ENCODE measurements around the gene PDE6A. TPM values are rescaled to one million over a fixed set of nuclear protein-coding genes. Genes with fewer than 3 reads are reported as not detected.

PDE6A gene
- total RNA-seq, 2 experiments from 2014 or later, result not detected

- ATAC-seq (ENCODE audit: low read depth) (peak; percentile 53), DNase-seq (no peak)
- POLR2A ChIA-PET, result no interaction called here
- Mint-ChIP-seq H3K36me3 (no peaks in the 10 kb centered on the region), H3K27ac (no peak overlapping the region), H3K4me3 (no peak overlapping the region), H3K4me1 (peaks cover 2% of the 10 kb centered on the region), H3K27me3 (no peaks in the 10 kb centered on the region), H3K9me3 (no peaks in the 10 kb centered on the region)
Measured at GRCh38 chr5:149834246-149834855, 110.2 kb downstream of the PDE6A start.

GRCh38 chr5:149833116-149833827, 111.3 kb downstream of the PDE6A start:
- no peak overlapping the region for H3K4me3 Mint-ChIP-seq
- no peaks in the 10 kb centered on the region for H3K9me3 Mint-ChIP-seq
- no peak overlapping the region for H3K27ac Mint-ChIP-seq
- POLR2A ChIA-PET, result no interaction called here
- H3K27me3 Mint-ChIP-seq, result no peaks in the 10 kb centered on the region
- H3K36me3 Mint-ChIP-seq, result no peaks in the 10 kb centered on the region
- ATAC-seq (ENCODE audit: low read depth), result no peak
- DNase-seq, result no peak
- peaks cover 5% of the 10 kb centered on the region for H3K4me1 Mint-ChIP-seq

GRCh38 chr5:149832636-149833035, 112.0 kb downstream of the PDE6A start:
- DNase-seq (no peak), ATAC-seq (ENCODE audit: low read depth) (no peak)
- Mint-ChIP-seq H3K36me3 (no peaks in the 10 kb centered on the region), H3K9me3 (no peaks in the 10 kb centered on the region), H3K4me1 (peaks cover 7% of the 10 kb centered on the region), H3K27me3 (no peaks in the 10 kb centered on the region), H3K27ac (no peak overlapping the region), H3K4me3 (no peak overlapping the region)
- POLR2A ChIA-PET, result no interaction called here

GRCh38 chr5:149831492-149831891, 113.1 kb downstream of the PDE6A start:
- H3K4me1 Mint-ChIP-seq, result peaks cover 7% of the 10 kb centered on the region
- peaks cover 2% of the 10 kb centered on the region for H3K36me3 Mint-ChIP-seq
- no peak for DNase-seq
- H3K4me3 Mint-ChIP-seq, result no peak overlapping the region
- H3K9me3 Mint-ChIP-seq, result no peaks in the 10 kb centered on the region
- POLR2A ChIA-PET, result interaction anchor here (0.8 kb wide), 1 partner anchor 29 kb away, joined by 3 read pairs; no protein-coding TSS in a partner anchor
- H3K27ac Mint-ChIP-seq, result no peak overlapping the region
- H3K27me3 Mint-ChIP-seq, result no peaks in the 10 kb centered on the region
- ATAC-seq (ENCODE audit: low read depth), result peak; percentile 24

GRCh38 chr5:149830579-149830978, 114.0 kb downstream of the PDE6A start:
- no peak for DNase-seq
- Mint-ChIP-seq H3K4me1 (peaks cover 7% of the 10 kb centered on the region), H3K36me3 (peaks cover 2% of the 10 kb centered on the region), H3K4me3 (no peak overlapping the region), H3K27ac (no peak overlapping the region), H3K27me3 (no peaks in the 10 kb centered on the region), H3K9me3 (no peaks in the 10 kb centered on the region)
- POLR2A ChIA-PET, result interaction anchor here (0.6 to 0.7 kb wide), 2 partner anchors 131 to 216 kb away, joined by 3 to 4 read pairs; no protein-coding TSS in a partner anchor
- no peak for ATAC-seq (ENCODE audit: low read depth)

GRCh38 chr5:149829954-149830353, 114.6 kb downstream of the PDE6A start:
- Mint-ChIP-seq H3K4me1 (peaks cover 7% of the 10 kb centered on the region), H3K9me3 (no peaks in the 10 kb centered on the region), H3K4me3 (no peak overlapping the region), H3K27me3 (no peaks in the 10 kb centered on the region), H3K36me3 (peaks cover 2% of the 10 kb centered on the region), H3K27ac (no peak overlapping the region)
- no peak for ATAC-seq (ENCODE audit: low read depth)
- POLR2A ChIA-PET, result interaction anchor here (1.5 kb wide), 1 partner anchor 173 kb away, joined by 3 read pairs; no protein-coding TSS in a partner anchor
- no peak for DNase-seq

- peak; percentile 81 for ATAC-seq (ENCODE audit: low read depth)
- H3K4me3 Mint-ChIP-seq, result no peak overlapping the region
- peak overlapping the region; percentile 6 for H3K27ac Mint-ChIP-seq
- H3K4me1 Mint-ChIP-seq, result peaks cover 7% of the 10 kb centered on the region
- H3K9me3 Mint-ChIP-seq, result no peaks in the 10 kb centered on the region
- H3K36me3 Mint-ChIP-seq, result peaks cover 2% of the 10 kb centered on the region
- POLR2A ChIA-PET, result interaction anchor here (1.1 to 1.5 kb wide), 2 partner anchors 162 to 172 kb away, joined by 3 read pairs; no protein-coding TSS in a partner anchor
- peak; percentile 80 for DNase-seq
- H3K27me3 Mint-ChIP-seq, result no peaks in the 10 kb centered on the region
Measured at GRCh38 chr5:149828161-149829011, 116.2 kb downstream of the PDE6A start.

GRCh38 chr5:149827546-149827945, 117.0 kb downstream of the PDE6A start:
- H3K36me3 Mint-ChIP-seq, result peaks cover 2% of the 10 kb centered on the region
- H3K27me3 Mint-ChIP-seq, result no peaks in the 10 kb centered on the region
- ATAC-seq (ENCODE audit: low read depth), result no peak
- no peak overlapping the region for H3K27ac Mint-ChIP-seq
- H3K4me3 Mint-ChIP-seq, result no peak overlapping the region
- peaks cover 7% of the 10 kb centered on the region for H3K4me1 Mint-ChIP-seq
- no peaks in the 10 kb centered on the region for H3K9me3 Mint-ChIP-seq
- DNase-seq, result no peak
- POLR2A ChIA-PET, result interaction anchor here (1.1 kb wide), 1 partner anchor 161 kb away, joined by 3 read pairs; no protein-coding TSS in a partner anchor

GRCh38 chr5:149827086-149827485, 117.5 kb downstream of the PDE6A start:
- Mint-ChIP-seq H3K27ac (no peak overlapping the region), H3K4me1 (peaks cover 7% of the 10 kb centered on the region), H3K4me3 (no peak overlapping the region), H3K27me3 (no peaks in the 10 kb centered on the region), H3K9me3 (no peaks in the 10 kb centered on the region), H3K36me3 (peaks cover 2% of the 10 kb centered on the region)
- ATAC-seq (ENCODE audit: low read depth), result no peak
- POLR2A ChIA-PET, result no interaction called here
- DNase-seq, result no peak

- Mint-ChIP-seq H3K27me3 (no peaks in the 10 kb centered on the region), H3K4me1 (peaks cover 7% of the 10 kb centered on the region), H3K36me3 (peaks cover 4% of the 10 kb centered on the region), H3K9me3 (no peaks in the 10 kb centered on the region), H3K4me3 (no peak overlapping the region), H3K27ac (no peak overlapping the region)
- ATAC-seq (ENCODE audit: low read depth) (no peak), DNase-seq (no peak)
- POLR2A ChIA-PET, result no interaction called here
Measured at GRCh38 chr5:149826574-149826973, 118.0 kb downstream of the PDE6A start.

- H3K4me1 Mint-ChIP-seq, result peaks cover 5% of the 10 kb centered on the region
- H3K9me3 Mint-ChIP-seq, result no peaks in the 10 kb centered on the region
- DNase-seq (no peak), ATAC-seq (ENCODE audit: low read depth) (no peak)
- H3K27ac Mint-ChIP-seq, result no peak overlapping the region
- H3K36me3 Mint-ChIP-seq, result peaks cover 4% of the 10 kb centered on the region
- no peak overlapping the region for H3K4me3 Mint-ChIP-seq
- POLR2A ChIA-PET, result no interaction called here
- no peaks in the 10 kb centered on the region for H3K27me3 Mint-ChIP-seq
Measured at GRCh38 chr5:149824846-149825245, 119.7 kb downstream of the PDE6A start.

- H3K4me1 Mint-ChIP-seq, result peaks cover 5% of the 10 kb centered on the region
- ATAC-seq (ENCODE audit: low read depth) (no peak), DNase-seq (no peak)
- H3K4me3 Mint-ChIP-seq, result no peak overlapping the region
- H3K27ac Mint-ChIP-seq, result no peak overlapping the region
- POLR2A ChIA-PET, result no interaction called here
- no peaks in the 10 kb centered on the region for H3K27me3 Mint-ChIP-seq
- H3K9me3 Mint-ChIP-seq, result no peaks in the 10 kb centered on the region
- H3K36me3 Mint-ChIP-seq, result peaks cover 4% of the 10 kb centered on the region
Measured at GRCh38 chr5:149824120-149824519, 120.5 kb downstream of the PDE6A start.

GRCh38 chr5:149823375-149823774, 121.2 kb downstream of the PDE6A start:
- Mint-ChIP-seq H3K4me3 (no peak overlapping the region), H3K9me3 (no peaks in the 10 kb centered on the region), H3K36me3 (peaks cover 4% of the 10 kb centered on the region), H3K4me1 (peaks cover 3% of the 10 kb centered on the region), H3K27ac (no peak overlapping the region), H3K27me3 (no peaks in the 10 kb centered on the region)
- DNase-seq (no peak), ATAC-seq (ENCODE audit: low read depth) (no peak)
- POLR2A ChIA-PET, result no interaction called here
